Right cardiac atrium (tissue), 5 donors: Measurements from ENCODE around the gene RFESD. TPM values are rescaled to one million over a fixed set of nuclear protein-coding genes. Genes with fewer than 3 reads are reported as not detected.
A peak's percentile ranks its signal among the peaks of the same experiment; 100 is the strongest.

ENCODE experiments used
- ATAC-seq, 2 donors: fragments of 200-7000 bp; cut with Tn5 transposase; one replicate each; pipeline versions ENCODE4 v1.8.0 to v1.9.1; 2020; ENCODE audit warnings: moderate library complexity in 2 of 2, mild to moderate bottlenecking in 1 of 2
- DNase-seq, 3 donors: peaks; one replicate each; pipeline ENCODE4 v3.0.0-alpha.2; 2020
- H3K27ac ChIP-seq: one replicate; pipeline ENCODE4 v1.5.1; 2013; ENCODE audit warnings: mild to moderate bottlenecking, low read length, control low read depth, moderate library complexity
- H3K27me3 ChIP-seq: one replicate; pipeline ENCODE4 v1.6.1; 2013; ENCODE audit not compliant: control insufficient read depth, insufficient read depth
- H3K4me1 ChIP-seq: one replicate; pipeline ENCODE4 v1.6.1; 2013; ENCODE audit warnings: low read length; ENCODE audit not compliant: control insufficient read depth, insufficient read depth
- H3K4me3 ChIP-seq: one replicate; pipeline ENCODE4 v1.5.1; 2013; ENCODE audit warnings: low read length, control low read depth
- H3K9me3 ChIP-seq: one replicate; pipeline ENCODE4 v1.6.1; 2013; ENCODE audit warnings: low read length; ENCODE audit not compliant: control insufficient read depth
- WGBS: extraction: QIAGEN DNeasy Blood & Tissue Kit; methylation state at CpG from one replicate; pipeline ENCODE4 v1.1.7; 2013; 5-methylcytosine and 5-hydroxymethylcytosine counted together
- intact Hi-C, 4 donors: fragments of 100-400 bp; cut with DNase I; formaldehyde crosslinking; loops; one replicate each; pipeline versions ENCODE4 v1.11.0 to v1.14.0; 2022 to 2023
- polyA plus RNA-seq: library from polyadenylated mRNA; stranded (reverse); fragments of 200-250 nt; gene quantifications from one replicate; pipeline ENCODE4 v1.2.3, GENCODE V29; 2013
- total RNA-seq, 4 donors: library from RNA; stranded (reverse); fragmentation: NEBNext Ultra II Directional; extraction: Animal tissue kit (Norgen Biotek cat#: 25700); gene quantifications; one replicate each; pipeline ENCODE4 v1.2.1, GENCODE V29; 2021
- donor health status: healthy with polysubstance abuse.
- donor health status: DM: no; HTN: yes; CAD: no.
- donor health status: DM: no; HTN: no; CAD: no.
- donor health status: DM: no; HTN: yes; CAD: no; lungs with severe emphysema.
- donor health status: DM: yes; HTN: yes; CAD: no.

Gene RFESD
- total and polyA plus RNA-seq, 5 donors, result 3.2 to 9.4 (median 4.8) TPM

- Histone ChIP-seq H3K9me3 (no peaks in the 10 kb centered on the region), H3K27ac (no peak overlapping the region), H3K27me3 (no peaks in the 10 kb centered on the region), H3K4me1 (peaks cover 5% of the 10 kb centered on the region), H3K4me3 (no peak overlapping the region)
- intact Hi-C loops, result loop anchor here in 3 of 4 donors (5.0 to 10.0 kb wide), 4 partner anchors 57 to 180 kb away; partner anchors contain the start of gene RHOBTB3 (in 2 of the 3)
- ATAC-seq (no peak), DNase-seq (no peak)
These were observed 21.1 kb downstream of the RFESD start for GRCh38 chr5:95667678-95668077.

GRCh38 chr5:95668216-95668615, 21.6 kb downstream of the RFESD start:
- no peak for ATAC-seq

GRCh38 chr5:95668728-95669127, 22.2 kb downstream of the RFESD start:
- H3K9me3 ChIP-seq, result no peaks in the 10 kb centered on the region
- H3K4me3 ChIP-seq, result no peak overlapping the region
- no peaks in the 10 kb centered on the region for H3K27me3 ChIP-seq
- WGBS, result 61% methylated on average over 1 of the region's 1 CpG
- DNase-seq (no peak), ATAC-seq (no peak)
- no peak overlapping the region for H3K27ac ChIP-seq
- peaks cover 5% of the 10 kb centered on the region for H3K4me1 ChIP-seq
- intact Hi-C loops, result loop anchor here in 3 of 4 donors (5.0 to 10.0 kb wide), 4 partner anchors 56 to 179 kb away; partner anchors contain the start of gene RHOBTB3 (in 2 of the 3)

More at GRCh38 chr5:95668216-95668615, 21.6 kb downstream of the RFESD start:
- H3K4me1 ChIP-seq, result peaks cover 5% of the 10 kb centered on the region
- no peaks in the 10 kb centered on the region for H3K9me3 ChIP-seq
- H3K27me3 ChIP-seq, result no peaks in the 10 kb centered on the region
- H3K4me3 ChIP-seq, result no peak overlapping the region
- intact Hi-C loops, result loop anchor here in 3 of 4 donors (5.0 to 10.0 kb wide), 4 partner anchors 57 to 179 kb away; partner anchors contain the start of gene RHOBTB3 (in 2 of the 3)
- H3K27ac ChIP-seq, result no peak overlapping the region
- DNase-seq, result no peak

DNA sequence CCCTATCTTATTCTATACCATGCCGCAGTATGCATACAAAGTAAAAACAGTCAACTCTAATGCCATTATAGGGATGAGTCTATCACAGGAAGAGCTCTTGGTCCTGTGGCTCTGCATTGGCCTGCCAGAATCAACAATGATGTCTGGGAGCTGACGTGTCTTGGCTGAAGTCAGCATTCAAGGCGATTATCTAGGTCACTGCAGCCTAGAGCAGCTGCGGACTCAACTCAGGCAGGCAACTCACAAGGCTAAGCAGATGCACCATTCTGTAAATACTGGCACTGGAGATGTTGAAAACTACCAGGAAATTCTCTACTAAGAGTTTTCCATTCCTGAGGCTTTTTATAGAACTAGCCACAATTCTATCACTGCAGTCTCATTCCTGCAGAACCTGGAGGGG, 23.0 kb downstream of the RFESD start:
- WGBS, result 33% methylated on average over 4 of the region's 4 CpGs
- Histone ChIP-seq H3K4me3 (no peak overlapping the region), H3K27me3 (no peaks in the 10 kb centered on the region), H3K27ac (peak overlapping the region; percentile 39), H3K9me3 (no peaks in the 10 kb centered on the region), H3K4me1 (peaks cover 5% of the 10 kb centered on the region)
- intact Hi-C loops, result loop anchor here in 3 of 4 donors (5.0 to 10.0 kb wide), 4 partner anchors 55 to 178 kb away; partner anchors contain the start of gene RHOBTB3 (in 2 of the 3)
- peak; percentile 96 for ATAC-seq
- peak; percentile 76 to 86 (median 84) for DNase-seq

GRCh38 chr5:95669985-95670384, 23.4 kb downstream of the RFESD start:
- ATAC-seq, result no peak
- Histone ChIP-seq H3K27me3 (no peaks in the 10 kb centered on the region), H3K4me1 (peaks cover 5% of the 10 kb centered on the region), H3K27ac (peak overlapping the region; percentile 39), H3K4me3 (no peak overlapping the region), H3K9me3 (no peaks in the 10 kb centered on the region)
- intact Hi-C loops, result loop anchor here in 3 of 4 donors (5.0 to 10.0 kb wide), 4 partner anchors 55 to 177 kb away; partner anchors contain the start of gene RHOBTB3 (in 2 of the 3)
- 78% methylated on average over 5 of the region's 5 CpGs for WGBS
- DNase-seq, result no peak

DNA sequence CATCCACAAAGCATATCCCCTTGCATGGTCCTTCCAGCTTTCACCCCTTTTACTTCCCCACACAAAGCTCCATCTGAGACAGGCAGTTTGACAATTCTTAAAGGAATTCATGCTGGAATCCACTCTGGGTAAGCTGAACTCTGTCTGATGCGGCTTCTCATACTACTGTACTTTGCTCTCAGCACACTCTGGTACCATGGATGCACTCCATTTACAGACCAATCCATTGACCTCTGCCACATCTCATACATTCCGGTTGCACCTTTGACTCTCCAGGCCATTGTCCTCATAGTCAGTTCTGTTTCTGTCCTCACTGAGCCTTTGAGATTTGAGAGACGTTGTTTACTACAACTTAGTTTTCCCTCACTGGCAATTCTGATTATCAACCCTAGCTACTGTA, 24.0 kb downstream of the RFESD start:
- 91% methylated on average over 3 of the region's 3 CpGs for WGBS

DNA sequence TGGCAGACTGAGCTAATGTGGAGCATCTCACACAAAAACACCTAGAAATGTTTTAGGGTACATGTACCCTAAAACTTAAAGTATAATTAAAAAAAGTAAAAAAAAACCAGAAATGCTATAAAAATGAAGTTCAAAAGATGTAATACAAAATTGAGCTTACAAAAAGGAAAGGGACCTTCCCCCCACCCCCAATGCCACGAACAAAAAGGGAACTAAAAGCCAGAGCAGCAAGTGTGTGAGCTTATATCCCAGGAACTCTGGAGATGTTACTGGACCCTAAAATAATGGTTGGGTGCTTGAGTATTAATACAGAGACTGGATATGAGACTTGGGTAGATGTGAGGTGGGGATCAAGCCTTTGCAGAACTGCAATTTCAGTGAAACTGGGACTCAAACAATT, 25.2 kb downstream of the RFESD start:
- H3K27ac ChIP-seq, result no peak overlapping the region
- H3K4me3 ChIP-seq, result no peak overlapping the region
- intact Hi-C loops, result no loop called here
- H3K9me3 ChIP-seq, result no peaks in the 10 kb centered on the region
- ATAC-seq, result no peak
- H3K27me3 ChIP-seq, result no peaks in the 10 kb centered on the region
- no peak for DNase-seq
- peaks cover 5% of the 10 kb centered on the region for H3K4me1 ChIP-seq
- WGBS, result 80% methylated on average over 1 of the region's 1 CpG

More for the DNA sequence above, 24.0 kb downstream of the RFESD start:
- Histone ChIP-seq H3K27ac (no peak overlapping the region), H3K9me3 (no peaks in the 10 kb centered on the region), H3K4me1 (peaks cover 5% of the 10 kb centered on the region), H3K27me3 (no peaks in the 10 kb centered on the region), H3K4me3 (no peak overlapping the region)
- DNase-seq (no peak), ATAC-seq (no peak)
- intact Hi-C loops, result no loop called here

GRCh38 chr5:95672641-95673040, 26.1 kb downstream of the RFESD start:
- H3K27ac ChIP-seq, result no peak overlapping the region
- no peak overlapping the region for H3K4me3 ChIP-seq
- intact Hi-C loops, result no loop called here
- ATAC-seq, result no peak
- no peaks in the 10 kb centered on the region for H3K27me3 ChIP-seq
- H3K9me3 ChIP-seq, result no peaks in the 10 kb centered on the region
- no peak for DNase-seq
- peaks cover 5% of the 10 kb centered on the region for H3K4me1 ChIP-seq

- H3K4me3 ChIP-seq, result no peak overlapping the region
- H3K27ac ChIP-seq, result no peak overlapping the region
- WGBS, result 49% methylated on average over 3 of the region's 3 CpGs
- H3K4me1 ChIP-seq, result peaks cover 5% of the 10 kb centered on the region
- no peaks in the 10 kb centered on the region for H3K27me3 ChIP-seq
- H3K9me3 ChIP-seq, result no peaks in the 10 kb centered on the region
- ATAC-seq, result peak; percentile 58 to 65
- intact Hi-C loops, result no loop called here
- peak in 2 of 3 donors; percentile 22 to 63 for DNase-seq
These were observed 26.5 kb downstream of the RFESD start for GRCh38 chr5:95673081-95673480.

- Histone ChIP-seq H3K4me1 (no peaks in the 10 kb centered on the region), H3K4me3 (no peak within 1 kb of the TSS), H3K27ac (peak within 1 kb of the TSS; percentile 37), H3K9me3 (no peaks in the 10 kb centered on the region), H3K27me3 (no peaks in the 10 kb centered on the region)
- DNase-seq (no peak), ATAC-seq (no peak)
- WGBS, result 83% methylated on average over 1 of the region's 1 CpG
- intact Hi-C loops, result no loop called here
These were observed 36.3 kb downstream of the RFESD start, which contains the start of gene SPATA9 for GRCh38 chr5:95682891-95683290. Gene SPATA9 (minus strand): TSS chr5:95682991. CDS start chr5:95682854, 137 bp downstream.

DNA sequence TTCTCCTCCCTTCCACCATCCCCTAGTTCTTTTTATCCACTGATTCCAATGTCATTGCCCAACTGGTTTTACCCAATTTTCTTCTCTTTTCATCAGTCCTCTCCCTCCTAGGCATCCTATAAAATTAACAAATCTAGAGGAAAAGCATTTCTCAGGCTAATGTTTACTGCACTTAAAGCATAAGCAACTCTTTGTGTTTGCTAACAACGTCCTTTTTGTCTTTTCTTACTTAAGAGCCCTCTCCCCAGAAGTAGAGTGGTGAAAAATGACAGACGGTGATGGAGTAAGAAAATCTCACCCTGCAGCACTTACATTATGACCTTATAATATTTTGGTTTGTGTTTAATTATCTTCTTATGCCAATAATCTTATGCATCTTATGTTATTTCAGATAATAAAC, 37.8 kb downstream of the RFESD start:
- no peak overlapping the region for H3K4me3 ChIP-seq
- no peak for ATAC-seq
- H3K27ac ChIP-seq, result no peak overlapping the region
- H3K27me3 ChIP-seq, result no peaks in the 10 kb centered on the region
- DNase-seq, result no peak
- intact Hi-C loops, result no loop called here
- no peaks in the 10 kb centered on the region for H3K4me1 ChIP-seq
- no peaks in the 10 kb centered on the region for H3K9me3 ChIP-seq
- WGBS, result 87% methylated on average over 2 of the region's 2 CpGs

GRCh38 chr5:95686651-95687050, 40.1 kb downstream of the RFESD start:
- Histone ChIP-seq H3K9me3 (no peaks in the 10 kb centered on the region), H3K27me3 (no peaks in the 10 kb centered on the region), H3K4me3 (no peak overlapping the region), H3K4me1 (no peaks in the 10 kb centered on the region), H3K27ac (no peak overlapping the region)
- WGBS, result 67% methylated on average over 2 of the region's 2 CpGs
- DNase-seq, result no peak
- ATAC-seq, result no peak
- intact Hi-C loops, result no loop called here
